Activated CD4-positive, alpha-beta memory T cell treated with anti-CD3 and anti-CD28 coated beads, Interleukin-2, amount 10 ng/mL, durations not matched to agents 7 days and 5 days (primary cell): Measurements from ENCODE around the gene CFAP299. TPM values are rescaled to one million over a fixed set of nuclear protein-coding genes. Genes with fewer than 3 reads are reported as not detected.
"Not testable (repeated sequence)": the region's sequence is repeated elsewhere in the genome, so short reads cannot be mapped to it uniquely, and the experiment has no call there.

Experiments
- CTCF ChIA-PET: fragments of 350-600 bp; sonication (Branson Sonifier 250); formaldehyde crosslinking; loops from one replicate; lab custom pipeline; 2021; ENCODE audit warnings: antibody characterized with exemption, inconsistent platforms; lab: Charles Lee
- POLR2A ChIA-PET: fragments of 350-600 bp; sonication (Branson Sonifier 250); formaldehyde crosslinking; loops from one replicate; lab custom pipeline; 2021; ENCODE audit warnings: antibody characterized with exemption; lab: Charles Lee
- DNase-seq: peaks from one replicate; pipeline ENCODE4 v3.0.0-alpha.2; 2020
- H3K27ac Mint-ChIP-seq: one replicate; pipeline ENCODE4 v1.8.0; 2021; ENCODE audit warnings: mild to moderate bottlenecking, mixed read lengths
- H3K27me3 Mint-ChIP-seq: one replicate; pipeline ENCODE4 v1.8.0; 2021; ENCODE audit warnings: mixed read lengths
- H3K36me3 Mint-ChIP-seq: one replicate; pipeline ENCODE4 v1.8.0; 2021; ENCODE audit warnings: low read depth, mixed read lengths
- H3K4me1 Mint-ChIP-seq: one replicate; pipeline ENCODE4 v1.8.0; 2021; ENCODE audit warnings: mixed read lengths
- H3K4me3 Mint-ChIP-seq: one replicate; pipeline ENCODE4 v1.8.0; 2021; ENCODE audit warnings: mild to moderate bottlenecking, mixed read lengths
- H3K9me3 Mint-ChIP-seq: one replicate; pipeline ENCODE4 v1.8.0; 2021; ENCODE audit warnings: mixed read lengths
- total RNA-seq, 2 experiments: library from RNA; stranded (reverse); gene quantifications; one replicate each; pipeline ENCODE4 v1.2.3, GENCODE V29; 2021

CFAP299 gene
- total RNA-seq, 2 experiments from 2014 or later, result not detected

DNA sequence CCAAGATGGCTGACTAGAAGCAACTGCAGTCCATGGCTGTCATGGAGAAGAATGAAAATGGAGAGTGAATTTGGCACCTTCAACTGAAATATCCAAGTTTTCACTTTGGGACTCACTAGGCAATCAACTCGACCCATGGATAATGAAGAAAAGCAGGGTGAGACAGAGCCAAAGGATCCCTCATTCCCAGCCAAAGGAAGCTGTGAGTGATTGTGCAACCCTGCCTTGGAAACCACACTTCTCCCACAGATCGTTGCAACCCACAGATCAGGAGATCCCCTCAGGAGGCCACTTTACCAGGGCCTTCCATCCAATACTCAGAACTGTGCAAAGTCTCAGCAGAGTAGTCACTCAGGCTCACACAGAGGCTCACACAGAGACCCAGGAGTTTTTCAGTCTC lies 4.5 kb downstream of the CFAP299 start:
- Mint-ChIP-seq H3K9me3 (peaks cover 9% of the 10 kb centered on the region), H3K27me3 (peaks cover 22% of the 10 kb centered on the region), H3K27ac (no peak overlapping the region), H3K4me1 (peaks cover 11% of the 10 kb centered on the region), H3K36me3 (no peaks in the 10 kb centered on the region), H3K4me3 (no peak overlapping the region)
- POLR2A ChIA-PET, result no interaction called here
- CTCF ChIA-PET, result no interaction called here
- DNase-seq, result no peak

DNA sequence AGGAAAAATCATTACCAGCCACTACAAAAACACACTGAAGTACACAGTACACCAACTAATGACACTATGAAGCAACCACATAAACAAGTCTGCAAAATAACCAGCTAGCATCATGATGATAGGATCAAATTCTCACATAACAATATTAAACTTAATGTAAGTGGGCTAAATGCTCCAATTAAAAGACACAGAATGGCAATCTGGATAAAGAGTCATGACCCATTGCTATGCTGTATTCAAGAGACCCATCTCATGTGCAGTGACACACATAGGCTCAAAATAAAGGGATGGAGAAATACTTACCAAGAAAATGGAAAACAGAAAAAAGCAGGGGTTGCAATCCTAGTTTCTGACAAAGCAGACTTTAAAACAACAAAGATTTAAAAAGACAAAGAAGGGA lies 7.2 kb downstream of the CFAP299 start:
- DNase-seq, H3K36me3 Mint-ChIP-seq, CTCF ChIA-PET, H3K4me3 Mint-ChIP-seq, POLR2A ChIA-PET, H3K27ac Mint-ChIP-seq, H3K4me1 Mint-ChIP-seq, H3K9me3 Mint-ChIP-seq: not testable (repeated sequence)
- H3K27me3 Mint-ChIP-seq, result peaks cover 18% of the 10 kb centered on the region

DNA sequence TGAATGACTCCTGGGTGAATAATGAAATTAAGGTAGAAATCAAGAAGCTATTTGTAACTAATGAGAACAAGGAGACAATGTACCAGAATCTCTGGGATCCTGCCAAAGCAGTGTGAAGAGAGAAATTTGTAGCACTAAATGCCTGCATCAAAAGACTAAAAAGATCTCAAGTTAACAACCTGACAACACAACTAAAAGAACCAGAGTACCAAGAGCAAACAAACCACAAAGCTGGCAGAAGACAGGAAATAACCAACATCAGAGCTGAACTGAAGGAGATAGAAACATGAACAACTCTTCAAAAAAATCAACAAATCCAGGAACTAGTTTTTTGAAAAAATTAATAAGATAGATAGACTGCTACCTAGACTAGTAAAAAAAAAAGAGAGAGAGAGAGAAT lies 8.4 kb downstream of the CFAP299 start:
- DNase-seq, result no peak
- Mint-ChIP-seq H3K4me1 (no peaks in the 10 kb centered on the region), H3K27ac (no peak overlapping the region), H3K36me3 (no peaks in the 10 kb centered on the region), H3K9me3 (peaks cover 9% of the 10 kb centered on the region), H3K27me3 (peaks cover 22% of the 10 kb centered on the region), H3K4me3 (no peak overlapping the region)
- POLR2A ChIA-PET, result no interaction called here
- CTCF ChIA-PET, result no interaction called here

DNA sequence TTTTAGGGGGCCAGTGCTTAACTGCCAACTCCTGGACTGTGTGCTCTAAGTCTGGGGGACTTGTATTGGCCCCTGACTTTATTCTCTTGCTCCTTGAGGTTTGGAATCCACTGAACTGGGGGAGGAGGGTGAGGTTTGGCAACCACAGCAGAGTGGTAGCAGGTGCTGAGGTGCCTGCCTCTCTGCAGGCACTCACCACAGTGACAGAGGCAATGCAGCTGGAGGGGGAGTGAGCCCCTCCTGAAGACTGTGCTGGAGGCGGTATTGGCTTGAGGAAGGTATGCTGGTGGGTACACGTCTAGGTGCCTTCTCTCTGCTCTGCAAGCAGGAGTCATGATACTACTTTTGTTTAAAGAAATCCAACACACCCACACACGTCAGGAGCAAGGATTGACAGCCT lies 24.6 kb downstream of the CFAP299 start:
- Mint-ChIP-seq H3K4me1 (no peaks in the 10 kb centered on the region), H3K27ac (no peak overlapping the region), H3K9me3 (no peaks in the 10 kb centered on the region), H3K36me3 (no peaks in the 10 kb centered on the region), H3K4me3 (no peak overlapping the region), H3K27me3 (peaks cover 34% of the 10 kb centered on the region)
- no peak for DNase-seq
- POLR2A ChIA-PET, result no interaction called here
- CTCF ChIA-PET, result no interaction called here

DNA sequence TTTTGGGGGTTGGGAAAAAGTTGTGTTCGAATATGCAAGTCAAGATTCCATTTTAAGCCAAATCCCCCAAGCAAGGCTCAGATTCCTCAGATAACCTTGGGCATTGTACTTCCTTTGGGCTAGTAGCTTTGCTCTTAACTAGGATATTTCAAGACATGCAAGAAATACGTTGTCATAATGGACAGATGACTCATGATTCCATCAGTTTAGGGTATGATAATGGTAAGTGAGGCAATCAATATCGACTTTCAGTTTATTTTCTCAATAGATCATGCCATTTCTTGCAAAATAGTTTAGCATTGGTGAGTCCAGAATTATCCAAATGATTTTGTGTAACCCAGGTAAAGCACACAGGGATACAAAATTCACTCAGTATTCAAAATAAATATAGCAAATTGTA lies 25.4 kb downstream of the CFAP299 start:
- DNase-seq, result no peak
- Mint-ChIP-seq H3K27ac (no peak overlapping the region), H3K27me3 (peaks cover 34% of the 10 kb centered on the region), H3K9me3 (no peaks in the 10 kb centered on the region), H3K4me1 (no peaks in the 10 kb centered on the region), H3K36me3 (no peaks in the 10 kb centered on the region), H3K4me3 (no peak overlapping the region)
- CTCF ChIA-PET, result no interaction called here
- POLR2A ChIA-PET, result no interaction called here

DNA sequence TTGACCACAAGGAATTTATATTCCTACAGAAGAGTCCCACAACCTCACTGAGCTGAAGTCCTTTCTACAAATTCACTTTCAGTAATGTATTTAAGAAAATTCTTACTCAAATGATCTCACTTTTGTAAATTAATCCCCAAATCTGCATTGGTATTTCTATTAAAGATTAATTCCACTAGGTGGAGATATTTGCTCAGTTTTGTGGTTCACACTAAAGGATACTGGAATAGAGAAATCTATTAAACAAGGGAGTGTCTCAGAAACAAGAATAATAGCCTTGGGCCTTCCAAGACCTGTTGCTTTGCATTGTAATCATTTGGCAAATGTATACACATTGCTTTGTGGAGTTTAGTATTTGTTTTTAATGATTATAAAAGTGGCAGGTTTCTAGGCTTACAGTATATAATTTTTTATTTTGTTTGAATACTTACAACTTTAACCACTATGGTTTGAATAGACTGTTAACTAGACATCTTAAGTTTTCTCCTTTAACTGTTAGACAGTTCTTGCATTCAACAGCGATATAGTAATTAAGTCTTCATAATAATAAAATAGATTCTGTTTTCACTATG lies 25.9 kb downstream of the CFAP299 start:
- CTCF ChIA-PET, result interaction anchor here (0.9 to 3.7 kb wide), 4 partner anchors 577 to 691 kb away, joined by 4 to 16 read pairs (median 10); no protein-coding TSS in a partner anchor
- peaks cover 33% of the 10 kb centered on the region for H3K27me3 Mint-ChIP-seq

DNA sequence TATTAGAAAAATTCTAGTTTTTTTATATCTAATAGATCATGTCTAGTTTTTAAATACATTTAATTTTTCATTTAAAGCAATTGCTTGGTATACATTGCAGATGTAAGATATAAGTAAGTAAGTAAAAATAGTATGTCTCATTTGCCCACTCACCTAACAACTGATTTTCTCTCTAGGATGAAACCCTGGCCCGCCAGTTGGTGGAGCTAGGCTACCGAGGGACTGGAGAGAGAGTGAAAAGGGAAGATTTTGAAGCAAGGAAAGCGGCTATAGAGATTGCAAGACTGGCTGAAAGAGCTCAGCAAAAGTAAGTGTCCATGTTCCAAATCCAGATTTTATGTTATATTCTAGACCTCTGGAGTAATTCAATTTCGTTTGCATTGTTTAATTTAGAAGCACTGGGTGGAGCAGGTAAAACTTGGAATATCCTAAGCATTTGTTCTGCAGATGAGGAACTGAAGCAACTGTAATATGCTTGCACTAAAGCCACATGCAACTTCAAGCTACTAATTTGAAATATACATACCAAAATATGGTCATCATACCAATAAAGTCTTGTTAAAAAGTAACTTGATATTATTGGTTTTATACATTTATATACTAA lies 27.1 kb downstream of the CFAP299 start:
- Mint-ChIP-seq H3K27me3 (peaks cover 21% of the 10 kb centered on the region), H3K27ac (no peak overlapping the region), H3K4me3 (no peak overlapping the region), H3K9me3 (no peaks in the 10 kb centered on the region), H3K4me1 (no peaks in the 10 kb centered on the region), H3K36me3 (no peaks in the 10 kb centered on the region)
- DNase-seq, result peak; percentile 58
- POLR2A ChIA-PET, result no interaction called here
- CTCF ChIA-PET, result interaction anchor here (0.7 to 3.7 kb wide), 12 partner anchors 9 to 690 kb away, joined by 3 to 16 read pairs (median 4); no protein-coding TSS in a partner anchor

More for the DNA sequence above, 25.9 kb downstream of the CFAP299 start:
- Mint-ChIP-seq H3K4me1 (no peaks in the 10 kb centered on the region), H3K9me3 (no peaks in the 10 kb centered on the region), H3K27ac (no peak overlapping the region), H3K36me3 (no peaks in the 10 kb centered on the region), H3K4me3 (no peak overlapping the region)
- POLR2A ChIA-PET, result no interaction called here
- no peak for DNase-seq

DNA sequence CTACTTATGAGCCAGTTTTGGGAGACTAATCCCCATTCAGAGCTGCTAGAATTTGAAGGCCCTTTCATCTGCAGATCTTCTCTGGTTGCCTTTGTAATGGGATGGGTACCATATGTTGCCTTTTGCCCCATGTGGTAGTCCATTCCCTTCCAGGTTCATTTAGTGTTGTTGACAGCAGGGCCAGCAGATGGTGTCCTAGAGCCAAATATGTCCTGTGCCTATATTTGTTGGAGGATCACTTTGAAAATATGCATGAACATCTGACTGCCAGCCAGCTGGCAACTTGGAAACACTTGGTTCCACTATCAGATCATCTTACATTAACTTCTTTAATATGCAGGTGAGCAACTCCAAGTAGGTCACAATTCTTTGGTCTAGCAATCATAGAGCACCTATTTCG lies 30.4 kb downstream of the CFAP299 start:
- no peaks in the 10 kb centered on the region for H3K4me1 Mint-ChIP-seq
- H3K27me3 Mint-ChIP-seq, result no peaks in the 10 kb centered on the region
- H3K4me3 Mint-ChIP-seq, result no peak overlapping the region
- H3K9me3 Mint-ChIP-seq, result no peaks in the 10 kb centered on the region
- ChIA-PET POLR2A (no interaction called here), CTCF (interaction anchor here (0.9 to 2.6 kb wide), 3 partner anchors 163 to 624 kb away, joined by 3 to 7 read pairs (median 4); no protein-coding TSS in a partner anchor)
- H3K27ac Mint-ChIP-seq, result no peak overlapping the region
- no peaks in the 10 kb centered on the region for H3K36me3 Mint-ChIP-seq
- peak; percentile 58 for DNase-seq

DNA sequence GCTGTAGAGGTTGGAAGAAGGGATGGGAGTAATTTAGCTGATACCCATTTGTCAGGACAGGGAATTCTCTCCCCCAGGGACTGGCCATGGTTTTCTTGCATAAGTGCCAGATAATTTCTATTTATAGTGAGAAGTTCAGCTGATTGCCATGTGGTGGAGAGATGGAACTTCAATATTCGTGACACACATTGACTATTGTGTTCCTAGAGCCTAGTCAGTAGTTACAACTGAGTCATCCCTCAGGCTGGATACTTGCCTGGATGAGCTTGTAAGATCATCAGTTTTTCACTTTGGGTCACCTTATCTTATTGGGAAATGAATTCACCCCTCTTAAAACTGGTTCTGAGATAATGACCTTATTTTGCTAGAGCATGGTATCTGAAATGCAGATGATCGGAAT lies 32.2 kb downstream of the CFAP299 start:
- POLR2A ChIA-PET, result no interaction called here
- H3K27ac Mint-ChIP-seq, result no peak overlapping the region
- H3K27me3 Mint-ChIP-seq, result no peaks in the 10 kb centered on the region

DNA sequence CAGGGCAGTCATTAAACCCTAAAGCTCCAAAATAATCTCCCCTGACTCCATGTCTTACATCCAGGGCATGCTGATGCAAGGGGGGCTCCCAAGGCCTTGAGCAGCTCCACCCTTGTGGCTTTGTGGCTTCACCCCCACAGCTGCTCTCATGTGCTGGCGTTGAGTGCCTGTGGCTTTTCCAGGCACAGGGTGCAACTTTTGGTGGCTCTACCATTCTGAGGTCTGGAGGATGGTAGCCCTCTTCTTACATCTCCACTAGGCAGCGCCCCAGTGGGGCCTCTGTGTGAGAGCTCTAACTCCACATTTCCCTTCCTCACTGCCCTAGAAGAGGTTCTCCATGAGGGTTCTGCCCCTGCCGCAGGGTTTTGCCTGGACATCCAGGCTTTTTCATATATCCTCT lies 35.1 kb downstream of the CFAP299 start:
- no peak overlapping the region for H3K27ac Mint-ChIP-seq
- CTCF ChIA-PET, result no interaction called here

More for the DNA sequence above, 32.2 kb downstream of the CFAP299 start:
- no peak overlapping the region for H3K4me3 Mint-ChIP-seq
- H3K9me3 Mint-ChIP-seq, result peaks cover 8% of the 10 kb centered on the region
- DNase-seq, result no peak
- H3K36me3 Mint-ChIP-seq, result no peaks in the 10 kb centered on the region
- no peaks in the 10 kb centered on the region for H3K4me1 Mint-ChIP-seq
- CTCF ChIA-PET, result interaction anchor here (0.7 kb wide), 2 partner anchors 580 to 676 kb away, joined by 4 to 5 read pairs; no protein-coding TSS in a partner anchor

DNA sequence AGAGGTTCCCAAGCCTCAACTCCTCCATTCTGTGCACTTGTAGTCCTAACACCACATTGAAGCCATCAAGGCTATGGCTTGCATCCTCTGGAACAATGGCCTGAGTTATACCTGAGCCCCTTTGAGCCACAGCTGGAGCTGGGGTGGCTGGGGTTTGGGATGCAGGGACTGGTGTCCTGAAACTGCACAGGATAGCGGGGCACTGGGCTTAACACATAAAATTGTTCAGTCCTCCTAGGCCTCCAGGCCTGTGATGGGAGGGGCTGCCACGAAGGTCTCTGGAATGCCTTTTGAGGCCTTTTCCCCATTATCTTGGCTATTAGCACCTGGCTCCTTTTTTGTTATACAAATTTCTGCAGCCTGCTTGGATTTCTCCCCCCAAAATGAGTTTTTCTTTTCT lies 35.5 kb downstream of the CFAP299 start:
- ChIA-PET POLR2A (no interaction called here), CTCF (no interaction called here)
- Mint-ChIP-seq H3K27ac (no peak overlapping the region), H3K4me3 (no peak overlapping the region), H3K36me3 (no peaks in the 10 kb centered on the region), H3K4me1 (no peaks in the 10 kb centered on the region), H3K27me3 (no peaks in the 10 kb centered on the region), H3K9me3 (peaks cover 8% of the 10 kb centered on the region)
- DNase-seq, result no peak

More for the DNA sequence above, 35.1 kb downstream of the CFAP299 start:
- Mint-ChIP-seq H3K9me3 (peaks cover 8% of the 10 kb centered on the region), H3K27me3 (no peaks in the 10 kb centered on the region), H3K4me3 (no peak overlapping the region), H3K36me3 (no peaks in the 10 kb centered on the region), H3K4me1 (no peaks in the 10 kb centered on the region)
- POLR2A ChIA-PET, result no interaction called here
- no peak for DNase-seq

DNA sequence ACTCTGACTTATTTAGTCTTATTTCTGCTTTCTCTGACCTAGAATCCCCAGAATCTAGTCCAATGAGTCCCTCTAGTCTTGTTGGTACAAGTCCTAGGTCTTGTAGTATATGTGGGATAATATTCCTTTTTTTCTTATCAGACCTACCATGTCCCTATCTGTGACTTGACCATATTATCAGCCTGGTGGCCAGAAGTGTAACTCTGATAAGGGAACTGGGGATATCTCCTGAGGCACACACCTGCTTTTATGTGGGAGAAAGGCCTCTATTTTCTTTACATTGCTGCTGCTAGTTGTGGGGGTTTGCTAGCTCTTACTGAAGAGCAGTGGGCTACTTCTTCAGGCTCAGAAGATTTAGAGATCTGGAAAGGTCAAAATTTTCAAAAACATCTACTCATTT lies 38.6 kb downstream of the CFAP299 start:
- H3K4me1 Mint-ChIP-seq, result no peaks in the 10 kb centered on the region
- no peaks in the 10 kb centered on the region for H3K27me3 Mint-ChIP-seq
- ChIA-PET POLR2A (no interaction called here), CTCF (no interaction called here)
- H3K9me3 Mint-ChIP-seq, result peaks cover 11% of the 10 kb centered on the region
- DNase-seq, result no peak
- no peak overlapping the region for H3K27ac Mint-ChIP-seq
- H3K4me3 Mint-ChIP-seq, result no peak overlapping the region
- no peaks in the 10 kb centered on the region for H3K36me3 Mint-ChIP-seq

DNA sequence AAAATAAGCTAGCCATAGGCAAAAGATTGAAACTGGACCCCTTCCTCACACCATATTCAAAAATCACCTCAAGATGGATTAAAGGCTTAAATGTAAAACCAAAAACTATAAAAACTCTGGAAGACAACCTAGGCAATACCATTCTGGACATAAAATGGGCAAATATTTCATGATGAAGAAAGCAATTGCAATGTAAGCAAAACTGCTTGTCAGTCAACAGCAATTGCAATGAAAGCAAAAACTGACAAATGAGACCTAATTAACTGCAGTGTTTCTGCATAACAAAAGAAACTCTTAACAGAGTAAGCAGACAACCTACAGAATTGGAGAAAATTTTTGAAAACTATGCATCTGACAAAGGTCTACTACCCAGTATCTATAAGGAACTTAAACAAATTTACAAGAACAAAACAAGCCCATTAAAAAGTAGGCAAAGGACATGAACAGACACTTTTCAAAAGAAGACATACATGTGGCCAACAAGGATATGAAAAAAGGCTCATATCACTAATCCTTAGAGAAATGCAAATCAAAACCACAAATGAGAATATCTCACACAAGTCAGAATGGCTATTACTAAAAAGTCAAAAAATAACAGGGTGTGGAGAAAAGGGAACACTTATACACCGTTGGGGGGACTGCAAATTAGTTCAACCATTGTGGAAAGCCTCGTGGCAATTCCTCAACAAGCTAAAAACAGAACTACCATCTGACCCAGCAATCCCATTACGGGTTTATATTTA lies 46.7 kb downstream of the CFAP299 start:
- Mint-ChIP-seq H3K9me3 (peaks cover 5% of the 10 kb centered on the region), H3K4me1 (no peaks in the 10 kb centered on the region)
- no peak for DNase-seq

More for the DNA sequence above, 46.7 kb downstream of the CFAP299 start:
- Mint-ChIP-seq H3K27ac (no peak overlapping the region), H3K4me3 (no peak overlapping the region), H3K36me3 (no peaks in the 10 kb centered on the region), H3K27me3 (peaks cover 2% of the 10 kb centered on the region)
- ChIA-PET CTCF (no interaction called here), POLR2A (no interaction called here)
